HG03469 (cell line): ENCODE results near the gene MOV10L1.
"Not testable (repeated sequence)": the region's sequence is repeated elsewhere in the genome, so short reads cannot be mapped to it uniquely, and the experiment has no call there.

ENCODE experiments used
- ATAC-seq: cut with Tn5 transposase; IDR thresholded peaks from one replicate; pipeline ENCODE4 v1.9.1; 2021; ENCODE audit warnings: mild to moderate bottlenecking, moderate library complexity, moderate number of reproducible peaks; ENCODE audit not compliant: unreplicated experiment

MOV10L1 gene

DNA sequence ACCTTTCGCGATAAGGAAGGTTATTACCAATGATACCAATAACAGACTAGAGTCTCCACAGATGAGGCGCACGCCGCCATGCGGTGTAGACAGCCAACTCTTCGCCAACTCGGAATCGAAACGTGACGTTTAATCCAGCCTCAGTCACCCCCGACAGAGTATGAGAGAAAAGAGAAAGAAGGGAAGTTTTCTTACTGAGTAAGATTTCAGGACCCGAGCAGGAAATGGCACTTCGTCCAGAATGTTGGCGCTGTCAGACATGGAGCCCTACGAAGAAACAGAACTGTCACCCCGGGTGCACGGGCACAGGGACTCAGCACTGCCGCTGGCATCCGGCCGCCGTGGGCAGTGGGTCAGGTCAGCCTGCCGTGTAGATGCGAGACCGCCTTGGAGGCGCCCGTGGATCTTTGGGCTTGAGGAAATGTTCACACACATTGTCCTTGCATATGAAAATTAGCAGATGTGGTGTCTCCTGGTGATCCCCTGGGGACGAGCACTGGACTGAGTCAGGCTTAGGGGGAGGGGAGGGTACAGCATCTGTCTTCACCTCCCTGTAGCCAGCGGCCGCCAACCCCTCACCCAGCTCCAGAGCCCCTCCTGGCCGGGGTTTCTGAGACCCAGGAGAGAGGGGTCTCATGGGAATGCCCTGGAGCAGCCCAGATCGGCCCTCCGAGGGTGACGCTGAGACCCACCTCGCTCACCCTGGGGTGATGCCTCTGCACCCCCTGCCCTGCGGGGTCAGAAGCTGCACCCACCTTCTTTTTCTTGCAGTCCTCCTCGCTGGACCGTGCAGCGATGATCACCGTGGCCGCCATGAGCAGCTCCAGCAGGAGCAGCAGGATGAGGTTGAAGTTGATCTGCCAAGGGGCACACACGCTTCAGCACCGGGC, 12.9 kb upstream of the MOV10L1 start:
- no peak for ATAC-seq

DNA sequence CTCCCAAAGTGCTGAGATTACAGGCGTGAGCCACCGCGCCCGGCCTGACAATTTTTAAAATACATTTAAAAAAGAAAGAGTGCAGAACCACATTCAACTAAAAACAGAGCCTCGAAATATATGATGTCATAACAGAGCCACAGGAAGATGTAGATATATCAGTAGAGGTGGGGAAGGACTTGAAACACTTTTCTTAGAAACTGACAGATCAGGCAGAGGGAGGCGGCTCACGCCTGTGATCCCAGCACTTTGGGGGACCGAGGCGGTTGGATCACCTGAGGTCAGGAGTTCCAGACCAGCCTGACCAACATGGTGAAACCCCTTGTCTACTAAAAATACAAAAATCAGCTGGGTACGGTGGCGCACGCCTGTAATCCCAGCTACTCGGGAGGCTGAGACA, 11.6 kb upstream of the MOV10L1 start:
- ATAC-seq = no peak

DNA sequence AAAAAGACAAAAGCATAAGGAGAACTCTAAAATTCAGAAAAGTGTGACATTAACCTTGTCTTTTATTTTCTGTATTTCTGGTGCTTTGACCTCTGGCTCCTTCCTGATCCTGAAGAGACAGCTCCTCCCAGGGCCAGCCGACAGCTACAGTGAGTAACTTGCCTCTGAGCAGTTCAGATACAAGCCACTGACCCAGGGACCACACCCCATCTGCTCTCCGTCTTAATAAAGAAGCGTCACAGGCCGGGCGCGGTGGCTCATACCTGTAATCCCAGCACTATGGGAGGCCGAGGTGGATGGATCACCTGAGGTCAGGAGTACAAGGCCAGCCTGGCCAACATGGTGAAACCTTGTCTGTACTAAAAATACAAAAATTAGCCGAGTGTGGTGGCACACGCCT, 11.0 kb upstream of the MOV10L1 start:
- ATAC-seq = no peak

DNA sequence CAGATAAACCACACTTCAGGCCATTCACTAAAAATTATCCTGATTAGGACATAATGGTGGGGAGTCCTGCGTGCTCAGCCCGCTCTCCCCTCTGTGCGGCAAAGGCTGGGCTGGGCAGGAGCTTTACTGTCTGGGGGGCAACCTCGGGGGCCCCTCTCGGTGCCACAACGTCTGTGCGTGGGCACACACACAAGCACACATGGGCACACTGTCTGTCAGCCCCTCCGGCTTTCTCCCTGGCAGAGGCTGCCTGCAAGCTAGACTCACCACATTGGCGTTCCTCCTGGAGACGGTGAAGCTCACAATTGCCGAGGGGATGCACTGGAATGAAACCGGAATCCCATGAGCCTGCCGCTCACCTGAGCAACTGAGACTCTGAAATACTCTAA, 9.7 kb upstream of the MOV10L1 start:
- ATAC-seq = no peak

DNA sequence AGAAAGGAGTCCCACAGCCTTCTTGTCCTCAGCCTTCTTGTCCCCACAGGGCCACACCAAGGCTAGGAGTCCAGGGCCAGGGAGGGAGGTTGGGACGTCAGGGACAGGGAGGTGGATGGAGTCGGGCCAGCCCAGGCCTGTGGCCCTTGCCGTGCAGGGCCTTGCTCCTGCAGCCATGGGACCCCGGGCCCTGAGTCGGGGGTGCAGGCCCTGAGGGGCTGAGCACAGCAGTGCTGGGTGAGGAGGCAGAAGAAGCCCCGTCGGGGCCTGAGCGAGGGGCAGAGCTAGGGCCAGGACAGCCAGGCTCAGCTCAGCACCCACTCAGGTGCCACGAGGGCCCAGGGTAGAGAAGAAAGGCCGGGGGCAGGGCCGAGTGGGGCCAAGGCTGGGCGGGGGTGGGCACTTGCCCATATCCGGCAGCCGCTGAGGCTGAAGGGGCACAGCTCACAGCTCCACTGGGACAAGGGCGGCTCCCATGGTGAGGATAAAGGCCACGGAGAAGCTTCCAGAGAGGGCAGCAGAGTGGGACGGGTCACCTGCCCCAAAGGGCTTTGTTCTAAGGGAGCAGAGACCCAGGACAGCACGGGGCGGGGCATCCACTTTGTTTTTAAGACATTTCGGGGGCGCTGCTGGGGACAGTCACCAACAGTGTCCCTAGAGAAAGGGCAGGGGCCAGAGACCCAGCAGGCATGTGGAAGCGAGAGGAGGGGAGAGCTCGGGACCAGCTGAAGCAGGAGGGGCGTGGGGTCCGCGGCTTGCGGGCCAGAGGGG, 8.2 kb upstream of the MOV10L1 start:
- ATAC-seq = no peak

DNA sequence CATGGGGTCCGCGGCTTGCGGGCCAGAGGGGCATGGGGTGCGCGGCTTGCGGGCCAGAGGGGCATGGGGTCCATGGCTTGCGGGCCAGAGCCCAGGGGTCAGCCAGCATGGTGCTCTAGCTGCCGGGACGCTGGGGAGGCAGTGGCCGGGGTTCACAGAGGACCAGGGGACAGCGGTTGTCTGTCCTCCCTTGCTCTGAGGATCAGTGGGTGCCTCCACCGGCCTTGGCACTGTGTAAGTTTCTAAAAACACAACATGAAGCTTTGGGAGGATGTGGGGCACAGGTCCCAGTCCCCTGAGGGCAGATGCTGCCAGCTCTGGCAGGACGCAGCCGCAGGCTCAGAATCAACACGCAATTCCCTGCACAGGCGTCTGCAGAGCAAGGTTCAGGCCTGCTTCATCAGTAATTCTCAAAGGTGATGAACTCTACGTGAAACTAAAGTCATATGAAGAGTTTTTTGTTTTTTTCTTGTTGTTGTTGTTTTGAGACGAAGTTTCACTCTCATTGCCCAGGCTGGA, 7.5 kb upstream of the MOV10L1 start:
- ATAC-seq = no peak

DNA sequence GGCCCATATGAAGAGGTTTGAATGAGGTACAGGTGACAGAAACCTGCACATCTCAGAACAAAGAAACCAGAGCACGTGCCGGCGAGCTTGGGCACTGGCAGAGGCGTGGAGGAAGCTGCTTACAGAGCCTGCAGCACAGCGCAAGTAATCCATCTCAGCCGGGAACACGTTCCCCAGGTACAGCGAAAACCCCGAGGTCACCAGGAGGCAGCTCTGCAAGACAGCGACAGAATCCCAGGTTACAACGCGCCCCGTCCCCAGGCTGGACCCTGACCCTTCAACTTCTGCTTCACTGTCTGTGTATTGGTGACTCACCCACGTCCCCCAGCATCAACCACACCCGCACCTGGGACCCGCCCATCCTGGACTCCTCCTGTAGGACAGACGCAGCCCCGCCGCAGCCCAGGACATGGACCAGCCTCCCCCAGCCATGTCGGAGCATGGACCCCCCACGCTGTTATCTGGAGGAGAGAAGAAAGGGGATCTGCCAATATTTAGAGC, 6.8 kb upstream of the MOV10L1 start:
- no peak for ATAC-seq

DNA sequence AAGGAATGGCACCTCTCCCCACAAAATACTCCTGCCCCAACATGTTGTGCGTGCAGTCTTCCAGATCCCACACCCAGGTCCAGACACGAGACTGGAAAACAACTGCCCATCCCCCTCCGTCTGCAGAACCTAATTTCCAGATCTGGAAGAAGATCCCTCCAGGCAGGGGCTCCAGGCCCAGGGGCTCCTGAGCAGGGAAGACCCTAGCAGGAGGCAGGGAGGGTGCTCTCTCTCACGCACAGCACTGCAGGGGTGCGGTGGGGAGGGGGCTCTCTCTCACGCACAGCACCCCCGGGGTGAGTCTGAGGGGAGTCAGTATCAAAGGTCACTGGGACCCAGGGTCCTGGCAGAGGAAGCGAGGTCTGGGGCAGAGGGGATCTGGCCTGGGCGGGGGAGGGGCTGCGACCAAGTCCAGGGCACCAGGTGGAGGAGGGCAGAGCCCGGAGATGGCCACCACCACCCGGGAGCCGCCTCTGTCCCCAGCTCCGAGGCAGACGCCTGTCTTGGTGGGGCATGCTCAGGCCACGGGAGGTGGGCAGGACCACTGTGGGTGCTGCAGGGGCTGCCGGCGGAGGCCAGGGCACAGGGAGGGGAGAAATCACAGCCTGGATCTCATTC, 6.2 kb upstream of the MOV10L1 start:
- ATAC-seq = no peak

DNA sequence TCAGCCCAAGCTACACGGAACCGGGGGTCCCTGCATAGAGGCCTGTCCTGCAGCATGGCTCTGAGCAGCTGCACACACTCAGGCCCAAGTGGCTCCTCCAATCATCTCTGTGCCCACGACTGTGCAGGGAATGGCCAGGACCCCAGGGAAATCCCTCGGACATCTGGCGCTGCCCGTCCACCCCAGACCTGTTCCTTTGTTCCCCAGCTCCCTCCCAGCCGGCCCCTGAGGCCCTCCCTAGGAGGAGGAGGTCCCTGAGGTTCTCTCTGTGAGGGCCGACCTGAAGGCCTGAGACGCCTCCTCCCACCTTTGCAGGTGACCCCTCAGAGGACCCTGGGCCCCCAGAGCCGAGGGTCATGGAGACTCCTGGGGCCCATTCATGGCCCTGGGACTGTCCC, 5.7 kb upstream of the MOV10L1 start:
- ATAC-seq = no peak

DNA sequence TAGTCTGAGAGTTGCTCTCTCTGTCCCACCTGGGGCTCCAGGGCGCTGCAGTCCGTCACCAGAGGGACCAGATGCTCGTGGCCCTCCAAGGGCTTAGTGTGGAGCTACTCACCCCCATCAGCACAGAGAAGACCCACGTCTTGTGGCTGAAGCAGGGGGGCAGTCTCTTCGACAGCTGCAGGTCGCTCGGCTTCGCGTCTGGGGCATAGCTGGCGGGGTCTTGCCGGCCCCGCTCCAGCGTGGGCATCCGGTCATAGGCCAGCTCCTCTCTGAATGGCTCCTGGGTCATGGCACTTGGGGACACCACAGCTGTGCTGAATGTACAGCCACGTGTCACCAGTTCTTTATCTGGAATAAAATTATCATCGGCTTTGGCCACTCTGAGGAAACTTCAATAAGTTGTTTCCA, 5.2 kb upstream of the MOV10L1 start:
- no peak for ATAC-seq

DNA sequence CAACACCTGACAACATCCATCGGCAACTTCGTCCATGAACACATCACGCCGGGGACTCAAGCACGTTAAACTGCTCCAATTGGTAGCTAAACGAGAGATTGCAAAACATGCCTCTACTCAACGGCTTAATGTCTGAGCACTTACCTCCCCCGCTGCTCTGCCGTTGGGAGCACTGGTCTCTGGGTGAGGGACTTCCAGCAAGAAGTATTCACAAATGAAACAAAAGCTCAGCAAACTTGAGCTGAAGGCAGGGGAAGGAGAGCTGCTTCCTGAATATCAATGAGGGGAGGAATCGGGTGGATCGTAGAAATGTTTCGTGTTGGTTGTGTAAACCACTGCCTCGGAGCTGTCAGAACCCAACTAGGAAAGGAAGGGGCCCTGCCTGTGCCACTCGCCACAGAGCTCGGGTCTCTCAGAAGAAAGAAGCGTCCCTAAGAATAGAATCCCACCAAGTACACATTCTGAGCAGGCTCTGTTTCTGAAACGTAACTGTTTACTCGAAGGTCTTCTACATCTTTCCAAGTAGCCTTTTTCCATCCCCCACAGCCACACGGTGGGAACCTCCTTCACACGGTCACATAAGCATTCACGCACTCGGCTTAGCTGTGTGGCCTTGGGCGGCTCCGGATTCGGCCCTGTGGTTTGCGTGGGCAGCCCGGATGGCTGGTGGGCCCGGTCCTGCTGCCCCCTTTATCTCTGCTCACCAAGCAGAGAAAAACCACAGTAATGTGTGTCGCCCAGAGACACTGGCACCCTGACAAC, 4.4 kb upstream of the MOV10L1 start, which contains the start of gene MLC1:
TSS of gene MLC1 (minus strand) at position 216 of the 762 bp plus-strand sequence. CDS start 524 bp downstream, outside the sequence.
- ATAC-seq = no peak

DNA sequence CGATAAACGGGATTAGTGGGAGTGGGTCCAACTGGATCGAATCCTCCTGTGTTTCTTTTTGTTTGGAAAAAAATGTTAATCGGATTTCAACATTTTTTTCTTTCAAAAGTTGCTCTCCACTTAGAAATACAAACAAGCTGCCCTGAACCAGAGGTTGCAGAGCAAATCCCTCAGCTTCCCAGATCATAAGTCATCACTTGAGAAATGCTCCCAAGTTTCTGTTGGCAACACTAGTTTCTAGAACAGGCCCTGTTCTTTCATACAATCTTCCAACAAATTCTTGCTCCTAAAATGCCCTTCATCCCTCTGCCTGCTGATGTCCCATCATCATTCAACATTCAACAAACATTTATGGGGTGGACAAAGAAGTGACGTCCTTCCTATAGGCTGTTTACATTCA, 3.3 kb upstream of the MOV10L1 start:
- ATAC-seq = no peak

DNA sequence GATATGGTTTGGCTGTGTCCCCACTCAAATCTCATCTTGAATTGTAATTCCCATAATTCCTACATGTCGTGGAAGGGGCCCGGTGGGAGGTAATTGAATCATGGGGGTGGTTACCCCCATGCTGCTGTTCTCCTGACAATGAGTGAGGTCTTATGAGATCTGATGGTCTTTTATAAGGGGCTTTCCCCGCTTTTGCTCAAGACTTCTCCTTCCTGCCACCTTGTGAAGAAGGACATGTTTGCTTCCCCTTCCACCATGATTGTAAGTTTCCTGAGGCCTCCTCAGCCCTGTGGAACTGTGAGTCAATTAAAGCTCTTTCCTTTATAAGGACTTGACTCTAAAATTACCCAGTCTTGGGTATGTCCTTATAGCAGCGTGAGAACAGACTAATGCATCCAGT, 2.8 kb upstream of the MOV10L1 start:
- ATAC-seq = not testable (repeated sequence)

DNA sequence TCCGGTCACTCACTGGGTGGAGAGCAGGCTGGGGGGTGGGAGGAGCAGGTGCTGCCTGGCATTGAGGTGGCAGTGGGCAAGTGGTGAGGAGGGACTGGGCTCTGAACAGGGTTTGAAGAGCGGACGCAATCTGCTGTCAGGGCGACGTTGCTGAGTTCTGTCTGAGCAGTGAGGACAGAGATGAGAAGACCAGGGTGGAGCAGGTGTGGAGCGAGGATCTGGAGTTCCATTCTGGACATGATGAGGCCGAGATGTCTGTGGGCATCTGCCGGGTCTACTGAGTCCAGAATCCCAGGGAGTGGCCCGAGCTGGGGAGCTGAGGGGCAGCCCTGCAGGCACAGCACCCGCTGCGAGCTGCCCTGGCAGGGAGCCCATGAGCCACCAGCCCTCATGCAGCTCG, 2.2 kb upstream of the MOV10L1 start:
- no peak for ATAC-seq

DNA sequence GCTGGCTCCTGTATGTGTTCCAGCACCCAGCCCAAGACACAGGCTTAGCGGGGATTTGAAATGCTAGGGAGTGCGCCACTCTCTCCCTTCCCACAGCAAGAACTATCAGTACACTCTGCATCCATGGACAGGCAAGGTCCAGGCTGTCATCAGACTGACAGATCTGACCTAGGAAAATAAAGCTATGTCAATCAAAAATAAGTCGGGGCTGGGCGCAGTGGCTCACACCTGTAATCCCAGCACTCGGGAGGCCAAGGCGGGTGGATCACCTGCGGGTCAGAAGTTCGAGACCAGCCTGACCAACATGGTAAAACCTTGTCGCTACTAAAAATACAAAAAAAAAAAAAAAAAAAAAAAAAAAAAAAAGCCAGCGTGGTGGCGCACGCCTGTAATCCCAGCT, 1.7 kb upstream of the MOV10L1 start:
- no peak for ATAC-seq

DNA sequence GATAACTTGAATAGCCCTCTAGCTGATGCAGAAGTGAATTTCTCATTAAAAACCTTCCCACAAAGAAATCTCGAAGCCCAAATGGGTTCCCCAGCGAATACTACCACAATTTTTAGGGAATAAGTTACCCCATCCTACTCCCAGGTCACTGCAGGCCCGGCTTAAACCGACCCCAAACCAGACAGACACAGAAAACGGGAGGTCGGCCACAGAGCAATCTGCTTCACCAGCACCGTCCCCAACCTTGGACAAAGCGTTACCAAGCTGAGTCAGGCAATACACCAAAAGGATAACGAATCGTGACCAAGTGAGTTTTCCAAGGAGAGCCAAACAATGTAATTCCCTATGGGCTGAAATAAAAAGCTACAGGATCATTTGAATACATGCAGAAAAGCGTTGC, 575 bp upstream of the MOV10L1 start:
- no peak for ATAC-seq

DNA sequence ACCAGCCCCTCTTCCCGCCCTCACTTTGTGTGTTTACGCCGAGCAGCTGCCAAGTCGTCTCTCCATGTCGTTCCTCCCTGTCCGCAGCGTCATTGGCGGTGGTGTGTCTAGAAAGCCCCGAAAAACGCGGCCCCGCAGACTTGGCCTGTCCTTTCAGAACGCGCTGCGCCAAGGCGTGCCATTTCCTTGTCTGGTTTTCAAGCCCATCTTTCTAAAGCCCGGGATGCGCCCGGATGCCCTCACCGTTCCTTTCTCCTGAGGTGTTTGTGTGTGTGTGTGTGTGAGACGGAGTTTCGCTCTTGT, 557 bp downstream of the MOV10L1 start:
- no peak for ATAC-seq

DNA sequence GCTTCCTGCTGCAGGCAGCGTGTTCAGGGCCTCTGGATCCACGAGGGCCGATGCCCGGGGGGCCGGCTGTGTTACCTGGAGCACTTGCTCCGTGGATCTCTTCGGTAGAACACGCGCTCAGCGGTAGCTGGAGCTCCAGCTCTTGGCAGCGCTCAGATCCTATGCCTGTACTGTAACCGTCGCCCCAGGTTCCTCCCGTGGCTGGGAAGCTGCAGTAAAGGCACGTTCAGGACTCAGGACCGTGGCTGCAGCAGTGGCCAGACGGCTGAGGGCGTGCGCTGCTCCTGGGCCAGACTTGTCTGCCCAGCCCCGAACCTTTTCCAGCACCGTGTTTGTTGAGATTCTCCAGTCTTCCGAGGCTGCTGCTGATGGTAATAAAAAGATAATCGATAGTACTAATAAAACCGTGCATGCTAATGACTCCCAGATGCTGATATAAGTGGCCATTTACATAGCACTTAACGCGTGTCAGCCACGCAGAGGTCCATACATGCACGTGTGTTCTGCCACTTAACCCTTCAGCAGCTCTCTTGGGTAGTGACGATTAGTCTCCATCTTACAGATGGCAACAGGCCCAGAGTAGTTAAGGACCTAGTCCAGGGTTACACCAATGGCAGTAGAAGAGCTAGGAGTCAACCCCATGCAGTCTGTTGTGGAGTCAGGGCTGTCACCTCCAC, 1.4 kb downstream of the MOV10L1 start:
- no peak for ATAC-seq

DNA sequence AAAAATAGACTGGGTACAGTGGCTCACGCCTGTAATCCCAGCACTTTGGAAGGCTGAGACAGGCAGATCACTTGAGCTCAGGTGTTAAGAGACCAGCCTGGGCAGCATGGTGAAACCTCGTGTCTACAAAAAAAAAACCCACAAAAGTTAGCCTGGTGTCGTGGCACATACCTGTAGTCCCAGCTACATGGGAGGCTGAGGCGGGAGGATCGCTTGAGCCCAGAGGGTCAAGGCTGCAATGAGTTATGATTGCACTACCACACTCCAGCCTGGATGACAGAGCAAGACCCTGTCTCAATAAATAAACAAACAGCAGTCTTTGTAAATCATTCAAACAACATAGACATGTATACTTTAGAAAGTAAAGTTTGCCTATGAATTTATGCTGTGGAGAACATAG, 2.5 kb downstream of the MOV10L1 start:
- no peak for ATAC-seq

DNA sequence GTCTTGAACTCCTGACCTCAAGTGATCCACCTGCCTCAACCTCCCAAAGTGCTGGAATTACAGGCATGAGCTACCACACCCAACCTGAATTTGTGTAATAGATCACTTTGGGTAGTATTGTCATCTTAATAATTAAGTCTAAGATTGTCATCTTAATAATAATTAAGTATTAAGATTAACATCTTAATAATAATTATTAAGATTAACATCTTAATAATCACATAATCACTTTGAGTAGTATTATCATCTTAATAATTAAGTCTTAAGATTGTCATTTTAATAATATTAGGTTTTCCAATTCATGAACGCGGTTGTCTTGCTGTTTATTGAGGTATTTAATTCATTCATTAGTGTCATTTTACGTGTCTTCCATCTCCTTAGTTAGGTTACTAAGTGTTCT, 8.2 kb downstream of the MOV10L1 start:
- no peak for ATAC-seq
